Measurements from ENCODE around the gene DNM2. TPM values are rescaled to one million over a fixed set of nuclear protein-coding genes. Genes with fewer than 3 reads are reported as not detected.
A peak's percentile ranks its signal among the peaks of the same experiment; 100 is the strongest.

The DNM2 gene
- total RNA-seq, 1 donor from 2014 or later: 114 TPM

DNA sequence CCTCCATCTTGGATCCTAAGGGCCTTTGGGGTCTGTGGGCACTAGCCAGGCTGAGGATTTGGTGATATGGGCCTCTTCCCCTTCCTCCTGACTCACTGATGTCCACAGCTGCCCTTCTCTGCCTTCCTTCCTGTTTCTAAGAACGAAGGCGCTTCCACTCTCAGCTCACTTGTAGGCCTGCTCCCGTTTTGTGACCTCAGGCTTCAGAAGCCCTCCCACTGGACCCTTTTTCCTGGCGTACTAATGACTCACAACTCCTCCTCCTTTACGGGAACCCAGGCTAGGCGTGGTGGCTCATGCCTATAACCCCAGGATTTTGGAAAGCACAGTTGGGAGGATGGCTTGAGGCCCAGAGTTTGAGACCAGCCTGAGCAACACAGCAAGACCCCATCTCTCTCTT, 62.5 kb downstream of the DNM2 start:
- no peak for DNase-seq

DNA sequence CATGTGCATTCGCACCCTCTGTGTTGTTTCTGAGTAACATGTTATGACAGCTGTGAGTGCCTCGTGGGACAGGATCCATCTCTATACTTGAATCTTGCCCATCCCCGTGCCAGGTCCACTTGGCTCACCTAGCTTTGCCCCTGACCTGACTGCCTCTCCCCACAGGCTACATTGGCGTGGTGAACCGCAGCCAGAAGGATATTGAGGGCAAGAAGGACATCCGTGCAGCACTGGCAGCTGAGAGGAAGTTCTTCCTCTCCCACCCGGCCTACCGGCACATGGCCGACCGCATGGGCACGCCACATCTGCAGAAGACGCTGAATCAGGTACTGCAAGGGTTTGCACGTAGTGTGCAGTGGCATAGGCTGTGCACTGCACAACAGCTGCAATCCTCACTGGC, 64.9 kb downstream of the DNM2 start:
- no peak for DNase-seq

DNA sequence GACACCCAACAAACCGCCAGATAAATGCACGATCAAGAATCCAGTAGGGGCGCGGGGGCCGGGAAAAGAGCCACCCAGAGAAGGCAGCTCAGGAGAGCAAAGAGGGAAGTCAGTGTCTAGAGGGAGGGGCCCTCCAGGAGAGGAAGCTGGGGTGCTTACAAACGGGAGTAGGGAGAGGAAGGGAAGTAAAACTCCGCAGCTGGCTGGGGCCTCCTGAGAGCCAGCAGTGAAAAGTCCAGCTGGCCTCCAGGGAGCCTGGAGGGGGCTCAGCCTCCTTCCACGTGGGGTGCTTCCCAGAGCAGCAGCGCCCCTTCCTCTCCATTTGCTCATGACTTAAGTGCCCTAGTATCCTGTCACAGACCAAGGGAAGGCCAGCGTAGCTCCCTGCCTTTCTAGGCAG, 66.4 kb downstream of the DNM2 start:
- no peak for DNase-seq

DNA sequence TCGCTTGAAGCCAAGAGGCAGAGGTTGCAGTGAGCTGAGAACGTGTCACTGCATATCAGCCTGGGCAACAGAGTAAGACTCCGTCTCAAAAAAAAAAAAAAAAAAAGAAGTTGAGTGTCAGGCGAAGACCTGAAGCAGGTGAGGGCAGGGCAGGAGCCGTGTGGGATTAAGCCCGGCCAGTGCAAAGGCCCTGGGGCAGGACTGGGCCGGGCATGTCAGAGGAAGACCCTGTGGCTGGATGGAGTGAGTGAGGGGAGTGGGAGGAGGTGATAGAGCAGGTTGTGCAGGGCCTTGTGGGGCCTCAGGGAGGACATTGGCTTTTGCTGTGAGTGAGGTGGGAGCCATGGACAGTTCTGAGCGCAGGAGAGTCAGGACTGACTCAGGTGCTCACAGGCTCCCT, 70.3 kb downstream of the DNM2 start:
- no peak for DNase-seq

DNA sequence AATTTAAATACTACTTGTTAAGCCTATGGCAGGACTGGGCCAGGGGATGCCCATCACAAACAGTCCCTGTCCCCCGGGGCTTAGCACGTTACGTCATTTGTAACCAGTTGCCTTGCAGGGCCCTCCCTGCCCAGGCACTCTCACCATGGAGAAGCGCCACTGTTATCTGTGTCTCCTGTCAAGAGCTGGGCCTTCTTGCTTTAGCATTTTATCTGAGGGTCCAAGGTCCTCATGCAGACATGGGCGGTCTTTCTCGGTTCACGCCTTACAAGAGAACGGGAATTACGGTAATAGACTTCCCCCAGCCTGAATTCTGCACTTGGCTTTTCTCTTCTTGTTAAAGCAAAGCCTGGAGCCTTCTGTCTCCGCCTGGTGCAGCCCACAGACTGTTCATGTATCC, 72.0 kb downstream of the DNM2 start:
- no peak for DNase-seq

DNA sequence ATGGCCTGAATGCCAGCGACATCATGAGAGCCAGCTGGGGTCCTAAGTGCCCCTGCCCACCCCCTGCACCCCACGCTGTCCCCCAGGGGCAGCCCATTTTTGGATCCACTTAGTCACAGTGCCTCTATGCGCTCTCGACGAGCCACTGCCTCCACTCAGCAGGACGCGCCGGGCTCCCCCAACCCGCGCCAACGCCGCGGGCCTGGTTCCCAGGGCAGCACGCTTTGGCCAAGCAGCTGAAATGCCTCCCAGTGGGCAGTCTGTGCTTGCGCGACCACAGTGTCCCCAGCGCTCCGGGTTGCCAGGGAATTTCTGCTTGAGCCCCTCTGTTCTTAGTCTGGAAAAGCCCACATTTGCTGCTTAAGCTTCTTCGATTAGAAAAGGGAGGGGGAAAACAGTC, 78.8 kb downstream of the DNM2 start:
- no peak for DNase-seq

DNA sequence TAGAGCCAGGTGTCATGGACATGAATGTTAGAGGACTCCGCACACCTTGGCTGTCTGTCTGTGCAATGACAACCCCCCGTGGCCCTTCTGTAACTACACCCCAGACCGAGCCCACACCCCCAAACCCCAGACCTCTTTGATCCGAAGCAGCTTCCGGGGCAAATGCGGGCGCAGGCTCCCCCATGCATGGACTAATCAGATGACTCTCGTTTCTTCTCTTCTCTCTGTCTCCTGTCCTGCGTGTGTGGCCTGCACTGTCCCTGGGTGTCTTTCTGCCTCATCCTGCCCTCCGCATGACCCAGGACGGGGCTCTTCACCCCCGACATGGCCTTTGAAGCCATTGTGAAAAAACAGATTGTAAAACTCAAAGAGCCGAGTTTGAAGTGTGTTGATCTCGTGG, 79.2 kb downstream of the DNM2 start:
- DNase-seq: no peak

DNA sequence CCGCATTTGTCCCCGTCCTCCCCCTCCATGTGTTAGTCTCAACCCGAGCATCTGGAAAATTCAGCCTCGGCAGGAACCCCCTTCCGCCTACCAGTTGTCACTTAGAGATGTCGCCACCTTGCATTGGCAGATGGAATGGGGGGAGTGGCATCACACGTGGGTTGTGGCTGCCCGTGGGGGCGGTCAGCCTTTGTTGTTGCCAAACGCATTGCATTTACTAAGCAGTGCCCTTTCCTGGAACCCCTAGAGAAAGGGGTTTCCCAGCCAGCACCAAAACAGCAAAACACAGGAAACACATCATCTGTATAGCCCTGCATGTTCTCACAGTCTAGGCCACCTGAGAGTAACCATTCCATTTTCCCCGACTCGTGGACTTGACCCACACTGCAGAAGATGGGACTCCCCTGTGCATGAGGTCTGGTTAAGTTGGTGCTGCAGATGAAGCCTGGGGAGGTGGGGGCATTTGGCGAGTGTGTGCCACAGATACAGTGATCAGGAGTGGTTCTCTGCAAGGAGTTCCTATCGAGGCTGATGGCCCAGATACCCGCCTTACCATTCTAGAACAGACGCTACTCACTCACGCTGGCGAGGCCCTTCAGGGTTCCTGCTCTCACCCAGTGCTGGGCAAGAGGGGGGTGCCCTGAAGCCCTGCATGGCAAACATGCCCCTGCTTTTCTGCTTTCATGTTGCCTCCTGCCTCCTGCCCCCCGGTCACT, 79.8 kb downstream of the DNM2 start:
- DNase-seq: no peak

DNA sequence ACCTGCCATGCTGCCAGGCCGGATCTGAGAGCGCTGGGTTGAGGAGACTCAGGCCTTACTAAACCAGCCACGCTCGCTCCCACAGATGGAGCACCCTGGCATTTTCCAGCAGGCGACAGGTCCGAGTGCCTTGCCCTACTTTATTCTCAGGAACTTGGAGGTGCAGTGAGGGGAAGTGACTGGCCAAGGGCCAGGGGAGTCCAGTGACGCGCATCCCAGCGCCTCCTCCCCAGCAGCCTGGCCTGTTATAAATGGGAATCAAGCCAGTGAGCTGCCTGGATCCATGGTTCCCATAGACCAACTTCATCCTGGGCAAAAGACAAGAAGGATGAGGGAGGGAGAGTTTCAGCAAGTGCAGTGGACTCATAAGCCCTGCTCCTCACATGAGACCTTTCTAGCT, 82.6 kb downstream of the DNM2 start:
- DNase-seq: no peak

DNA sequence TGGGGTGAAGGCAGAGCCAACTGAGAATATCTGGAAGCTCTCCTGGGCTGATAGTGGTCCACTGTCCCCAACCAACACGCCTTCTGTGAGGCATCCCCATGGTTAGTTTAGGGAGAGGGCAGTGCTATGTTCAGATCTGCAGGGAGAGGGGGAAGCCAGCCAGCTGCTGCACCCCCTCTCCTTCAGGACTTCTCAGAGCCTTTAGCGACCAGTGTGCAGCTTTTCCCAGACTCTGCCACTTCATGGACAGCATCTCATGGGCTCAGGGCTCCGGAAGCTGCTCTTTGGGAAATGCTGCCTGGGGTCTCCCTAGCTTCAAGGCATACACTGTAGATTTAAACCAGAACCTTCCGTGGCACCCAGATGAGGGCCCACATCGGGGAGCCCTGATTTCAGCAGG, 84.6 kb downstream of the DNM2 start:
- no peak for DNase-seq

DNA sequence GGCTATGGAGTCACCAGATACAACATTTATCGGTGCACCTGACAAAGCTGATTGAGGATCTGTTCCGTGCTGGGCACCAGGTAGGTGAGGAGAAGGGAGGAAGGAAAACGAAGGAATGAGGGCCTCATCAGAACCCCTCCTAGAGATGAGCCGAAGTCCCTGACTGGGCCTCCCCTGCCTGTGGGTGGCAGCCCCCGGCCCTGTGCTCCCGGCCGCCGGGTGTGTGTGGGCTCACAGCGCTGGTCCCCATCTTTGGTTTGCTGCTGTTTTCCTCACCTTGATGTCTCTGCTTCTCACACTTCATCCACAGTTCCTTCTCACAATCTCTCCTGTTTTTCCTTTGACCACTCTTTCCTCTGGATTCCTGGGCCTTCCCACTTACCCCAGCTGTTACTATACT, 85.4 kb downstream of the DNM2 start:
- no peak for DNase-seq

DNA sequence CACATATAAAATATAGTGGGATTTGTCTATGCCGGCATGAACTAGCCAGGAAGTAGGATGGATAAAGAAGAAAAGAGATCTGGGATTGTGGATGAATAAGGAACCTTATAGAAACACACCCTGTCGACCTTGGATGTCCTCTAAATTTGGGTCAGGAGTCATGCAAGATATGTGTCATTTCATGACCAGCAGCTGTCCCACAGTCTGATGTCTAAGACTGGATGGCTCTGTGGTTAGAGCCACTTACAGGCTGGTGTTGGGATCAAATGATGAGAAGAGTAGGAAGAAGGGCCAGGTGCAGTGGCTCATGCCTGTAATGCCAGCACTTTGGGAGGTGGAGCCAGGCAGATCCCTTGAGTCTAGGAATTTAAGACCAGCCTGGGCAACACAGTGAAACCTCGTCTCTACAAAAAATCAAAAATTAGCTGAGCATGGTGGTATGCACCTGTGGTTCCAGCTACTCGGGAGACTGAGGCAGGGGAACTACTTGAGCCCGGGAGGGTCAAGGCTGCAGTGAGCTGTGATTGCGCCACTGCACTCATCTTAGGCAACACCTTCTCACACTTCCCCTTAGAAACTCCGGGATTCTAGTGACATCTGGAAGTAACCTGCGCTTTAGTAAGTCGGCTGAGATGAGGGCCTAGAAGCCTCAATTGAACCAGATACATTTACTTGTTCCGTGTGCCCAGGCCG, 87.3 kb downstream of the DNM2 start:
- DNase-seq: no peak

DNA sequence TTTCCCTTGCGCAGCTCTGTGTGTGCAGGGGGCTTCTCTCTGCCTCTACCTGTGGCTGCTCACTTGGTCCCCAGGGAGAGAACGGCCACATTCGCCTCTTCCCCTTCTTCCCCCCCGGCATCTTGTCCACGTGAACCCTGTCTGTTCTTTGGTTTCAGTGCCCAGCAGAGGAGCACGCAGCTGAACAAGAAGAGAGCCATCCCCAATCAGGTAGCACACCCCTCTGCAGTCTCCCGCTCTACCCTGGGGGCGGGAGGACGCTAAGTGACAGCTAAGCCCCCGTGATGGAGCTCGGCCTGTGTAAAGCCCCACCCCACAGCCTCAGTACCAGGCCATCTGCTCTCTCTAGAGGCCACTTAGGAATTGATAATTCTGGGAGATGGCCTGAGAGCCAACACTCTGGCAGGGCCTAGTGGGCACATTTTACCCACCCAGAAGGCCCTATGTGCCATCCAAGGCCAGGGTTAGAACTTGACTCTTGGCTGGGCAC, 87.9 kb downstream of the DNM2 start:
- no peak for DNase-seq

DNA sequence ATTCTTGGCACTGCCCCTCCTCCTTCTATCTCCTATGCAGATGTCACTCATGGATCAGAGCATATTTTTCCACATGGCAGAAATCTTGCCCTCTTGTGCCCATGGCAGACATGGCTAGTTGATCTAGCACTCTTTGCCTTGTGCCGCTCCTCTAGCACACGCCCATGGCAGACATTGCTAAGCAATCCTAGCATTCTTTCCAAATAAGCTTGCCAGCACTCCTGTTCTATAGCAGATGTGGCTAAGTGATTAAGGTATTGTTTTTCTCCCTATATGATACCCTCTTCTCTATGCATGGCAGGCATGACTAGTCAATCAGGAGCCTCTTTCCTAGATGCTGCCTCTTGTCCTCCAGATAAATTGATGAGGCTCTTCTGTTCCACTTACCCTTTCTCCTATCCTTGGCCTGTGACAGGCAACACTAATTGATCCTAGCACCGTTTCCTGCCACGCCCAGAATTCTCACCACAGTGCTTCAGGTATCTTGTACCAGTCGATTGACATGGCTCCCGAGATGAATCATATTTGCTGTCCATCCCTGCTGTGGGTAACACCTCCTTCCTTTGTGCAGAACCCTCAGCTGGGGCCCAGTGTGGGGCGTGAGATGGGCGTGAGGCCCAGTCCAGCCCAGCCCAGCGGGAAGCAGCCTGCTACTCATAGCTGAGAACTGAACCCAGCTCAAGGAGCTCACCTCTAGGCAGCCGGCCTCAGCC, 91.2 kb downstream of the DNM2 start:
- DNase-seq: no peak

DNA sequence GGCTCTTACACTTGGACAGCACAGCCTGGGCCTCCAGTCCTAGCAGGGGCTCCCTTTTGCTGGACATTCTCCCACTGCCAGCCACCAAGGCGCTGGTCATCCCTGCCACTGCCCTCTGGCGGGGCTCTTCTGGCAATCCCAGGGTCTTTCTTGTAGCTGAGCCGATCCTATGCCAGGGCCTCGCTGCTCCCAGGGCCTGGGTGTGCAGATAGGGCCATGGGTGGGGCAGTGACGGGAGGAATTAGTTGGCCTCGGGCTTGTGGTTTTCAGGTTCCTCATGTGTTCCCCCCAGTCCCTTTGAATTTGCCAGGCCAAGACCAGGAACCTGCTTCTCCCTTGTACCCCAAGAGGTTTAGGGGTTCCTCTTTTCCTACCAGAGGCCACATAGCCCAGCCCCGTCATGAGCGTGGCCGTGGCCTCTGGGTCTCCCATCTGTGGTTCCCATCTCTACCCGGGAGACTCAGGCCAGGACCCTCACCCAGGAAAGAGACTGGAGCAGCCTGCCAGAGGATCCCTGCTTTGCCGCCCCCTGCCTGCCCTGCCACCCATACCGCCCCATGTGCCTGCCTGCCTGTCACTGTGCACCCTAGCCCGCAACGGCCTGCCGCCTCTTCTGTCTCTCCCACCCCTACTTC, 91.9 kb downstream of the DNM2 start:
- DNase-seq: no peak

DNA sequence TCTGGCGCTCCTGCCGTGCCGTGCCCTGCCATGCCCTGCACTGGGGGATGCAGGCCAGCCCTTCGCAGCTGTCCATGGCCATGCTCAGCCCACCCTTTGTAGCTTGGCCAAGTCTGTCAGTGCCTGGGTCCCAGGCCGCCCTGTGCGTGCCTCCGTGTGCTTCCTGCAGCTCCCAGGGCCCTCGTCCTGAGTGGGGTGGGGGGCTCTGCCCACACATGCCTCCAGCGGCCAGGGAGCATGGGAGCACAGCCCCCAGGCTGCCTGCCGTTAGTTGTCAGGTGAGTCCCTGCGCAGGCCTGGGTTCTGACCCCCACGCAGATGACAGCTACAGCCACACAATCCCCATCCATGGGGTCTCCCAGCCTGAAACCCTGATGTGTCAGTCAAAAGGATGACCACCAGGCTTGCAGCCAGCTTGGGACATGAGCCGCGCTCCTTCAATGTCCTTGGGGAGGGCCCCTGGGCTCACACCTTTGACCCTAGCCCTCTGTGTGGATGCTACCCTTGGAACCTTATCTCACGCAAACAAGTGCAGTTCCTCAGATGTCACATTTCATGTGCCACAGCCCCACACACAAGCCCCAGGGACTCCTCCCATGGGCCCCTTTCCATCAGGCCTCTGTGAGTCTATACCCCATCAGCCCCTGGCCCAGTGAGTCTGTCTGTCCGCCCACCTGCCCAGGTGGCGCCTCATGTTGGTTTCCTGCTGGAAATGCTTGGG, 93.7 kb downstream of the DNM2 start:
- DNase-seq: no peak

DNA sequence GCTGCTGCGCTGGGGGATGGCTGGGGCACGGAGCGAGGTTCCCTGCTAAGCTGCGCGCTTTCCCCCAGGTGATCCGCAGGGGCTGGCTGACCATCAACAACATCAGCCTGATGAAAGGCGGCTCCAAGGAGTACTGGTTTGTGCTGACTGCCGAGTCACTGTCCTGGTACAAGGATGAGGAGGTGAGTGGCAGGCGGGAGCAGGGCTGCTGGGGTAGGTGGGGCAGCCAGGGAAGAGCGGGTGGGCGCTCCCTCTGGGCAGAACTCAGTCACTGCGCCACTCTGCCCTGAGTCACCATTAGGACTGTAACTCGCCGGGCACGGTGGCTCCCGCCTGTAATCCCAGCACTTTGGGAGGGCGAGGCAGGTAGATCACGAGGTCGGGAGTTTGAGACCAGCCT, 94.3 kb downstream of the DNM2 start:
- no peak for DNase-seq

DNA sequence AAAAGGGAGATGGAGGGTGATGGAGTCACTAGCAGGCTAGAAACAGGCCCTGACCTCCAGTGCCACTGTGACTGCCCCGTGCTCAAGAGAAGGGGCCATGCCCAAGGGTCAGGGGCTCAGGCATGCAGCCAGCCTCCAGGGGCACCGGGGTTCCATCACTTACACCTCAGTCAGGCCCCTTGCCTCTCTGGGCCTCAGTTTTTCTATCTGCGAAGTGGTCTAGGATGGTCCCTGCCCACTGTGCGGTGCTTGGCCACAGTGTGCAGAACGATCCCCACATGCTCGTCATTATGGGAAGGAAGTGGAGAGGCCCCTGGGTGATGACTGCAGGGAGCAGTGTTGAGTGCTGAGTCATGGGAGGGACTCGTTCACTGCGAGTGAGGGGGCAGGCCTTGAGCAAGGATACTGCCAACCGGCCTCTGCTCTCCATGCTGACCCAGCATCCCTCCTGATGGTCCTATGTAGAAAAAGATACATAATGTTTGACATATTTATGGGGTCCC, 95.1 kb downstream of the DNM2 start:
- peak; percentile 31 for DNase-seq

DNA sequence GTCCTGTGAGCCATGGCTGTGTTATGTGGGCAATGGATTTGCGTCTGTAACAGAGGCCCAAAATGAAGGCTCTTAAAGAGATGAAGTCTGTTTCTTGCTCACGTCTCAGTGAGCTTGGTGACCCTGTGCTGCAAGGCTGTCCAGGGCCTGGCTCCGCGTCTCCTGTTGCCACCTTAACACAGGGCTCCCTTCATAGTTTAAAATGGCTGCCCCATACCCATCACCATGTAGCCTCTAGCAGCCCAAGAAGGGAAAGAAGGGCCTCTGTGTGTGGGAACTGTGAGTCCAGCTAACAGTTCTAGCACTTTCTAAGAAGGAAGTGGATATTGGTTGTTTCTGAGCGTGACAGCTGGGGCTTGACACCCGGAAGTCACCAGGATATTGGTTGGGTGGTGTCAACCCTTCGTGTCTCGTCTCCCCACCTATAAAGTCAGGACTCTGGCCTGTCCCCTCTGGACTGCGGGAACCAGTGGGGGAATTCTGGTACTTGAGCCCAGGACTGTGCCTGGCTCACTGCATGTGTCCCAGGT, 97.2 kb downstream of the DNM2 start:
- DNase-seq: no peak

DNA sequence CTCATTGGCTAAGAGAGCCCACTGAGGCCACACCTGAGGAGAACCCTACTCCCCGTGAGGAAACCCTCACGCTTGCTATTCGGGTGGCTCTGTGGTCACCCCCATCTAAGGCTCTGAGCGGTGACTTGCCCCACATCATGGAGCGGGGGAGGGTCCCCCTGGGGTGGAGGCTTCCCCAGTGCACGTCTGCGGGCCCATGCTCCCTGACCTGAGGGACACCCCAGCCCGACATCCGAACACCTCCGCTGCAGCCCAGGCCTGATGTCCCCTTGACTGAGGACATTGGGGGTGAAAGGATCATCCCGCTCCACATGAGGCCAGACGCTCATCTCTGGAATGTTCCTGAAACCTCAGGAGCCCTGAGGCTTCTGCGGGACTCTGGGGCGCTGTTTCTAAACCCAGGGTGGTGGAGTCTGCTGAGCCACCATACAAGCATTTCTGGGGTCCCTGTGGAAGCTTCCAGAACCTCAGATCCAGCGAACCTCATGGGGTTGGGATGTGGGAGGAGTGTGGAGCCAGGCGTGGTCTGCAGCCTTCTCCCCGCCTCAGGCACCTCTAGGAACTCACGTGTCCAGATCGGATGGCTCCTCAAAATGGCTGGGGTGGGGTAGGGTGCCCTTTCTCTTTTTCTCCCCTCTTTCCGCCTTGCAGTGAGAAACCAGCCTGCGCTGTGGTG, 98.2 kb downstream of the DNM2 start:
- DNase-seq: no peak

DNA sequence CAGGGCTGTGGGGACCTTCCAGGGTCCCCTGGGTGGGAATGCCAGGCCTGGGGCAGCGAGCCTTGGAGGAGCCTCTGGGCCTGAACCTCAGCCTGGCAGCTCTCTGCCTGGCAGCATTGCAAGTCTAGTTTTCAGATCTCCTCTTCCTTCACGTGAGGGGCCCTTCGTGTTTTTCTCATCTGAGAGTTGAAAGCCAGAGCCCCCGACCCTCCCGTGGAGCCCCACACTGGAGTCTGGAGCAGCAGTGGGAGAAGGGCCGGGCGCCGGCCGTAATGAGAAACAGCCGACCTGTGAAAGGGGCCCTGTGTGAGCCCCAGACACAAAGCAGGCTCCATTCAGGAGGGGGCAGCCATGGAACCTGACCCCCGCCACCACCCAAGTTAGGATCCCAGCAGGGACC, 98.8 kb downstream of the DNM2 start:
- DNase-seq: peak; percentile 27

Data from tongue (tissue), 2 donors.